A673 (cell line): ENCODE results near the gene PCDHA12. TPM values are rescaled to one million over a fixed set of nuclear protein-coding genes. Genes with fewer than 3 reads are reported as not detected.

Experiments used
- Bru-seq: library from RNA; stranded (reverse); fragments of 400-500 nt; gene quantifications from one replicate; lab custom pipeline; 2021; lab: Mats Ljungman, UMichigan
- BruChase-seq, 2 experiments: library from RNA; stranded (reverse); fragments of 400-500 nt; gene quantifications; one replicate each; lab custom pipeline; 2021; lab: Mats Ljungman, UMichigan
- BruUV-seq: library from RNA; stranded (reverse); fragments of 400-500 nt; replicated peaks from 2 replicates; lab custom pipeline; 2021; lab: Mats Ljungman, UMichigan
- CTCF ChIA-PET: fragments of 300-600 bp; sonication (Branson Sonifier 250); formaldehyde crosslinking; loops from one replicate; lab custom pipeline; 2022; ENCODE audit warnings: antibody characterized with exemption; lab: Charles Lee
- POLR2A ChIA-PET: fragments of 300-600 bp; sonication (Branson Sonifier 250); formaldehyde crosslinking; loops from one replicate; lab custom pipeline; 2022; ENCODE audit warnings: antibody characterized with exemption; ENCODE audit not compliant: low non-redundant PET; lab: Charles Lee
- DNase-seq: peaks from one replicate; pipeline ENCODE4 v3.0.0-alpha.2; 2015; ENCODE audit warnings: low spot score
- H3K27ac ChIP-seq: fragments of 200-600 bp; sonication (generic); 2 replicates; pipeline ENCODE4 v1.5.1; 2016; ENCODE audit warnings: mixed run types, low read depth, mild to moderate bottlenecking, mixed read lengths, antibody characterized with exemption, low read length; ENCODE audit not compliant: poor library complexity, severe bottlenecking
- H3K27me3 ChIP-seq: fragments of 200-600 bp; sonication (generic); replicated peaks from 2 replicates; pipeline ENCODE4 v1.6.1; 2017; ENCODE audit warnings: mixed run types, low read depth, mild to moderate bottlenecking, mixed read lengths, antibody characterized with exemption, low read length; ENCODE audit not compliant: insufficient read depth, poor library complexity
- H3K36me3 ChIP-seq: fragments of 200-600 bp; sonication (generic); 2 replicates; pipeline ENCODE4 v1.6.1; 2016; ENCODE audit warnings: mixed run types, mild to moderate bottlenecking, mixed read lengths, antibody characterized with exemption, low read length; ENCODE audit not compliant: insufficient read depth, poor library complexity, severe bottlenecking
- H3K4me1 ChIP-seq: fragments of 200-600 bp; sonication (generic); 2 replicates; pipeline ENCODE4 v1.6.1; 2017; ENCODE audit warnings: mixed run types, mild to moderate bottlenecking, mixed read lengths, antibody characterized with exemption, low read length; ENCODE audit not compliant: insufficient read depth, poor library complexity, severe bottlenecking
- H3K4me3 ChIP-seq: fragments of 200-600 bp; sonication (generic); 2 replicates; pipeline ENCODE4 v1.5.1; 2016; ENCODE audit warnings: low read depth, mixed run types, mild to moderate bottlenecking, mixed read lengths, low read length; ENCODE audit not compliant: poor library complexity, severe bottlenecking
- H3K9me3 ChIP-seq: fragments of 200-600 bp; sonication (generic); 2 replicates; pipeline ENCODE4 v1.6.1; 2016; ENCODE audit warnings: mixed run types, low read depth, mild to moderate bottlenecking, mixed read lengths, antibody characterized with exemption, low read length; ENCODE audit not compliant: poor library complexity, severe bottlenecking
- CTCF ChIP-seq: fragments of 300-800, 200-600 bp; sonication (generic); conservative IDR thresholded peaks from 2 replicates; pipeline ENCODE4 v1.5.1; 2017; ENCODE audit warnings: low read depth, mild to moderate bottlenecking, antibody characterized with exemption, low read length, moderate library complexity, mixed read lengths
- EZH2 ChIP-seq: fragments of 200-600 bp; sonication (generic); IDR thresholded peaks from 2 replicates; pipeline ENCODE4 v1.6.1; 2017; ENCODE audit warnings: borderline replicate concordance, low read depth, mild to moderate bottlenecking, mixed read lengths, antibody characterized with exemption, low read length; ENCODE audit not compliant: poor library complexity, severe bottlenecking
- intact Hi-C: fragments of 100-400 bp; cut with micrococcal nuclease; formaldehyde crosslinking; loops from one replicate; pipeline ENCODE4 v1.10.0; 2022; ENCODE audit not compliant: unreplicated experiment
- long read RNA-seq: library from polyadenylated mRNA; stranded (forward); transcript quantifications from one replicate; pipeline ENCODE4 v2.0.0, GENCODE V29; 2022
- total RNA-seq: library from RNA; stranded (reverse); gene quantifications from 2 replicates; pipeline ENCODE4 v1.2.3, GENCODE V29; 2021

Gene PCDHA12, protein sequence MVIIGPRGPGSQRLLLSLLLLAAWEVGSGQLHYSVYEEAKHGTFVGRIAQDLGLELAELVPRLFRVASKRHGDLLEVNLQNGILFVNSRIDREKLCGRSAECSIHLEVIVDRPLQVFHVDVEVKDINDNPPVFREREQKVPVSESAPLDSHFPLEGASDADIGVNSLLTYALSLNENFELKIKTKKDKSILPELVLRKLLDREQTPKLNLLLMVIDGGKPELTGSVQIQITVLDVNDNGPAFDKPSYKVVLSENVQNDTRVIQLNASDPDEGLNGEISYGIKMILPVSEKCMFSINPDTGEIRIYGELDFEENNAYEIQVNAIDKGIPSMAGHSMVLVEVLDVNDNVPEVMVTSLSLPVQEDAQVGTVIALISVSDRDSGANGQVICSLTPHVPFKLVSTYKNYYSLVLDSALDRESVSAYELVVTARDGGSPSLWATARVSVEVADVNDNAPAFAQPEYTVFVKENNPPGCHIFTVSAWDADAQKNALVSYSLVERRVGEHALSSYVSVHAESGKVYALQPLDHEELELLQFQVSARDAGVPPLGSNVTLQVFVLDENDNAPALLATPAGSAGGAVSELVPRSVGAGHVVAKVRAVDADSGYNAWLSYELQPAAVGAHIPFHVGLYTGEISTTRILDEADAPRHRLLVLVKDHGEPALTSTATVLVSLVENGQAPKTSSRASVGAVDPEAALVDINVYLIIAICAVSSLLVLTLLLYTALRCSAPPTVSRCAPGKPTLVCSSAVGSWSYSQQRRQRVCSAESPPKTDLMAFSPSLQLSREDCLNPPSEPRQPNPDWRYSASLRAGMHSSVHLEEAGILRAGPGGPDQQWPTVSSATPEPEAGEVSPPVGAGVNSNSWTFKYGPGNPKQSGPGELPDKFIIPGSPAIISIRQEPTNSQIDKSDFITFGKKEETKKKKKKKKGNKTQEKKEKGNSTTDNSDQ
- total RNA-seq, result 10.5 and 10.7 TPM in 2 replicates
- Bru-seq, nascent RNA, result percentile 82 among the genes with signal in this experiment
- BruChase-seq, experiment 1, labeled RNA remaining after a 2-hour chase, result percentile 92 among the genes with signal in this experiment
- percentile 93 among the genes with signal in this experiment for BruChase-seq, experiment 2, labeled RNA remaining after a 6-hour chase
- long read RNA-seq, result 0 reads

DNA sequence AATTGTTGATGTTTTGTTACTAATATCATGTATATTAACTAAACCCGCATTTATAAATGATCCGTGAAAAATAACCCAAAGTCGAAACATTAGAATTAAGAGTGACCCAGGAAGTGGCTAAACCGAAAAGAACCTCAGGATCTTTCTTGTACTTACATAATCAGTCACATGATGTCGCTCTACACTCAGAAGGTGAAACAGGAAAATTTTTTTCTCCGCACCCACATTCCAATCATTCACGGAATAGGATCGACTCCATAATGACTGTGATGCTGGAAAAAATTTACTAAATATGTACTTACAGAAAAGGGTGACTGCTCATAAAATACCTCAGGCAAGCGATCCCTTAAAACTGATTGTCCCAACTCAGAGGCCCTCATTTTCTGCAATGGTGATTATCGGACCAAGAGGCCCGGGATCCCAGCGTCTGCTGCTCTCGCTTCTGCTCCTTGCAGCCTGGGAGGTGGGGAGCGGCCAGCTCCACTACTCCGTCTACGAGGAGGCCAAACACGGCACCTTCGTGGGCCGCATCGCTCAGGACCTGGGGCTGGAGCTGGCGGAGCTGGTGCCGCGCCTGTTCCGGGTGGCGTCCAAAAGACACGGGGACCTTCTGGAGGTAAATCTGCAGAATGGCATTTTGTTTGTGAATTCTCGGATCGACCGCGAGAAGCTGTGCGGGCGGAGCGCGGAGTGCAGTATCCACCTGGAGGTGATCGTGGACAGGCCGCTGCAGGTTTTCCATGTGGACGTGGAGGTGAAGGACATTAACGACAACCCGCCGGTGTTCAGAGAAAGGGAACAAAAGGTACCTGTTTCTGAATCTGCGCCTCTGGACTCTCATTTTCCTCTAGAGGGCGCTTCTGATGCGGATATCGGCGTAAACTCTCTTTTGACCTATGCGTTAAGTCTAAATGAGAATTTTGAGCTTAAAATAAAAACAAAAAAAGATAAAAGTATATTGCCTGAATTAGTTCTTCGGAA, at the start of gene PCDHA12:
TSS of gene PCDHA12 (plus strand) at position 224 of the 981 bp plus-strand sequence. CDS start at position 389, 165 bp downstream.
- TF ChIP-seq CTCF (peak; percentile 72), EZH2 (no peak)
- no TSS peak for BruUV-seq
- Histone ChIP-seq H3K4me1 (peaks cover 17% of the 10 kb centered on the region), H3K4me3 (peak within 1 kb of the TSS; percentile 56), H3K36me3 (no peaks in the 10 kb centered on the region), H3K27me3 (no peaks in the 10 kb centered on the region), H3K27ac (peak within 1 kb of the TSS; percentile 54), H3K9me3 (no peaks in the 10 kb centered on the region)
- ChIA-PET CTCF (interaction anchor here (0.6 to 2.1 kb wide), 7 partner anchors 19 to 490 kb away, joined by 3 to 27 read pairs (median 4); partner anchors contain the start of genes PCDHA10, PCDHA5 and PCDHAC1), POLR2A (no interaction called here)
- DNase-seq, result peak; percentile 81
- intact Hi-C loops, result loop anchor here (2.0 kb wide), 1 partner anchor 165 kb away; no protein-coding TSS in a partner anchor

GRCh38 chr5:140827704-140828361, 47.3 kb upstream of the PCDHA12 start, which contains the start of gene PCDHA6:
Gene PCDHA6 (plus strand): TSS chr5:140827960. CDS start chr5:140828092, 132 bp downstream.
- BruUV-seq, result TSS peak; percentile 69
- peak within 1 kb of the TSS; percentile 58 for H3K4me3 ChIP-seq

More at GRCh38 chr5:140827704-140828361, 47.3 kb upstream of the PCDHA12 start, which contains the start of gene PCDHA6:
- intact Hi-C loops, result loop anchor here (5.0 kb wide), 1 partner anchor 214 kb away; no protein-coding TSS in a partner anchor
- no peaks in the 10 kb centered on the region for H3K4me1 ChIP-seq
- no peaks in the 10 kb centered on the region for H3K27me3 ChIP-seq
- peak within 1 kb of the TSS; percentile 69 for H3K27ac ChIP-seq
- no peak for TF ChIP-seq EZH2
- TF ChIP-seq CTCF, result peak; percentile 70
- ChIA-PET CTCF (interaction anchor here (0.6 to 1.6 kb wide), 8 partner anchors 14 to 224 kb away, joined by 3 to 7 read pairs (median 4); partner anchors contain the start of genes PCDHA1 and PCDHA13), POLR2A (no interaction called here)
- DNase-seq, result peak; percentile 70
- peaks cover 6% of the 10 kb centered on the region for H3K9me3 ChIP-seq
- no peaks in the 10 kb centered on the region for H3K36me3 ChIP-seq
